ENCODE data around the gene NUP62. TPM values are rescaled to one million over a fixed set of nuclear protein-coding genes. Genes with fewer than 3 reads are reported as not detected.

The NUP62 gene
- total RNA-seq, 1 donor from 2014 or later = 85.9 TPM

- no peaks in the 10 kb centered on the region for H3K27me3 Mint-ChIP-seq
- H3K4me1 Mint-ChIP-seq (ENCODE audit: low read depth) = peaks cover 13% of the 10 kb centered on the region
- no peaks in the 10 kb centered on the region for H3K9me3 Mint-ChIP-seq (ENCODE audit: low read depth)
- no peak for TF ChIP-seq CTCF (IDR thresholded peaks at IDR 0.05; ENCODE audit: unreplicated experiment)
- no peak overlapping the region for H3K27ac Mint-ChIP-seq
- DNase-seq (ENCODE audit: low spot score, unreplicated experiment) = no peak
- peaks cover 25% of the 10 kb centered on the region for H3K36me3 Mint-ChIP-seq (ENCODE audit: insufficient read depth)
- H3K4me3 Mint-ChIP-seq (ENCODE audit: low read depth) = no peak overlapping the region
Measured at GRCh38 chr19:49910179-49910578, 19.1 kb downstream of the NUP62 start.

DNA sequence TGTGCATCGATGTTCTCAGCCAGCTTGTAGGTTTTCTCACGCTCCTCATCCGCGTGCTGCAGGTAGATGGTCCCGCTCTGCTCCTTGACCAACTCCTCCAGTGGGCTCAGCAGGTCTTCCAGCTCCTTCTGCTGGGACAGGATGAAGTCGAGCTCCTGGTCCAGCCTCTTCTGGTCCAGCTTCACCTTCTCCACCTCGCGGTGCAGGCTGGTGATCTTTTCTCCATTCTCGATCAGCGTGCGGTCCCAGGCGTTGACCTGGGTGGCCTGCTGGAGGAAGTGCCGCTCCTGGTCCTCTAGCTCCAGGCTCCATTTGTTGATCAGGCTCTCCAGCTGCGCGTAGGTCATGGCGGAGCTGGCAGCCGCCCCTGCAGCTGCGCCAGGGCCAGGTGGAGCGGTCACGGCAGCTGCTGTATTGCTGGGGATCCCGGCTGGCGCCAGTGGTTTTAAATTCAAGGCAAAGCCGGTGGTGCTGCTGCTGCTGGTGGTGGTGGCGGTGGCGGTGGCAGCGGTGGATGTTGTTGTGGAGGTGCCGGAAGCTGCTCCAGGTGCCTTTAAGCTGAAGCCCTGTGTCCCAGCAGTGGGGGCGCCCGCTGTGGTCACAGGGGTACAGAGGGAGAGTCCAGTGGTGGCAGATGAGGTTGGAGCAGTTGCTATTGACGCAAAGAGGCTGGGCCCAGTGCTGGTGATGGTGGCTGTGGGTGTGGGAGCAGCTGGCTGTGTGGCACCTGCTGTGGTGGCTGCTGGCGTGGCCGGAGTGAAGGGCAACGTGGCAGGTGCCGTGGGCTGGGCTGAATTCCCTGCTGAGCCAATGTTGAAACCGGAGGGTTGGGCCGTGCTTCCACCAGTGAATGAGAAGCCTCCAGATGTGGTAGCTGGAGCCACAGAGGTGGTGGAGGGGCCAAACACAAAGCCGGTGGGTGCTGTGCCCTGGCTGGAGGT, 20.6 kb downstream of the NUP62 start:
- no peak for TF ChIP-seq CTCF (IDR thresholded peaks at IDR 0.05; ENCODE audit: unreplicated experiment)
- peaks cover 12% of the 10 kb centered on the region for H3K4me1 Mint-ChIP-seq (ENCODE audit: low read depth)
- no peak overlapping the region for H3K4me3 Mint-ChIP-seq (ENCODE audit: low read depth)
- H3K27me3 Mint-ChIP-seq = no peaks in the 10 kb centered on the region
- no peaks in the 10 kb centered on the region for H3K9me3 Mint-ChIP-seq (ENCODE audit: low read depth)
- H3K36me3 Mint-ChIP-seq (ENCODE audit: insufficient read depth) = peaks cover 15% of the 10 kb centered on the region
- DNase-seq (ENCODE audit: low spot score, unreplicated experiment) = no peak
- no peak overlapping the region for H3K27ac Mint-ChIP-seq

GRCh38 chr19:49907745-49908446, 21.4 kb downstream of the NUP62 start:
- Mint-ChIP-seq H3K27ac (no peak overlapping the region), H3K9me3 (ENCODE audit: low read depth) (no peaks in the 10 kb centered on the region), H3K4me3 (ENCODE audit: low read depth) (no peak overlapping the region), H3K4me1 (ENCODE audit: low read depth) (peaks cover 3% of the 10 kb centered on the region), H3K27me3 (no peaks in the 10 kb centered on the region), H3K36me3 (ENCODE audit: insufficient read depth) (peaks cover 9% of the 10 kb centered on the region)
- no peak for DNase-seq (ENCODE audit: low spot score, unreplicated experiment)
- TF ChIP-seq CTCF (IDR thresholded peaks at IDR 0.05; ENCODE audit: unreplicated experiment) = no peak

GRCh38 chr19:49906879-49907564, 22.3 kb downstream of the NUP62 start:
- TF ChIP-seq CTCF (IDR thresholded peaks at IDR 0.05; ENCODE audit: unreplicated experiment) = no peak
- Mint-ChIP-seq H3K4me3 (ENCODE audit: low read depth) (no peak overlapping the region), H3K27me3 (no peaks in the 10 kb centered on the region), H3K9me3 (ENCODE audit: low read depth) (no peaks in the 10 kb centered on the region), H3K27ac (peak overlapping the region; percentile 51), H3K36me3 (ENCODE audit: insufficient read depth) (peaks cover 9% of the 10 kb centered on the region), H3K4me1 (ENCODE audit: low read depth) (no peaks in the 10 kb centered on the region)
- no peak for DNase-seq (ENCODE audit: low spot score, unreplicated experiment)

- Mint-ChIP-seq H3K4me3 (ENCODE audit: low read depth) (no peak overlapping the region), H3K27me3 (no peaks in the 10 kb centered on the region), H3K9me3 (ENCODE audit: low read depth) (no peaks in the 10 kb centered on the region), H3K36me3 (ENCODE audit: insufficient read depth) (peaks cover 9% of the 10 kb centered on the region), H3K27ac (no peak overlapping the region), H3K4me1 (ENCODE audit: low read depth) (no peaks in the 10 kb centered on the region)
- TF ChIP-seq CTCF (IDR thresholded peaks at IDR 0.05; ENCODE audit: unreplicated experiment) = no peak
- no peak for DNase-seq (ENCODE audit: low spot score, unreplicated experiment)
Measured at GRCh38 chr19:49904136-49904535, 25.2 kb downstream of the NUP62 start.
